ENCODE measurements around the gene PTTG1.
A peak's percentile ranks its signal among the peaks of the same experiment; 100 is the strongest.

PTTG1 gene

DNA sequence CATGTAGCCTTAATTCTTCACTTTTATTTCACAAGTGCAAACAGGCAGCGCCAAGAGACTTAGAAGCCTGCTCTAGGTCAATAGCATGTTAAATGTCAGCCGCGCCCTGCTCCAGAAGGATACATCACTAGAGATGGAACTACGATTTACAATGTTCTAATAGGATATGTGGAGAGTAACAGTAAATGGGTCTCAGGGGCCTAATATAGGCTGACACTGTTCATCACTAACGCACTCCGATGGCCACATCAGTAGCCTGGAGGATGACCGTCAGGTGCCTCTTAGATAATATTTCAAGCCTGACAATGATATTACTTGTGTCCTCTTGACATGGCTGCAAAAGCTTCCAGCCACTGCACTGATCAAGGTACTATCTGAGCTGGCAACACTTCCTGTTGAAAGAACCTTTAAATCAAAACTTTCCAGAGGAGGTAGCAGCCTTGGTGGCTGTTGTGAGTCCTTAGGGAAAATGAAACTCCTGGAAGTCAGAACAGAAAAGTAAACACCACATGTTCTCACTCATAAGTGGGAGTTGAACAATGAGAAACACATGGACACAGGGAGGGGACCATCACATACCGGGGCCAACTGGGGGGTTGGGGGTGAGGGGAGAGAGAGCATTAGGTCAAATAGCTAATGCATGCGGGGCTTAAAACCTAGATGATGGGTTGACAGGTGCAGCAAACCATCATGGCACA is 35.0 kb downstream of the PTTG1 start:
- DNase-seq, result no peak

DNA sequence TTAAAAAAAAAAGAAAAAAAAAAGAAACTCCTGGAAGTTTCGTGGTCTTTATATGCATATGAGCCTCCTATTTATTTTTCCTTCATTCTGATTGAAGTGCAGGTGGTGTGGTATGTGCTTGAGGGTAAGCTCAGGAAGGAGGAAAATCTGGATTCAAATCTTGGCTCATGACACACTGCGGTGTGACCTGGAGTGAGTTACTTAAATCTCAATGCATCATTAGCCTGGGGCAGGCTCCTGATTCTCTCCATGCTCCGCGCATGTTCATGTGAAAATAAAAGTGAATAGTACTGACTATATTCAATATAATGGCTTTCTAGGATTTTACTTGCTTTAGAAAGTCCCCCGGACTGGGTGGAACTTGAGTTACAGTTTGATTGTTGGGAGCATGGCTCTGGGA is 35.6 kb downstream of the PTTG1 start:
- DNase-seq, result no peak

DNA sequence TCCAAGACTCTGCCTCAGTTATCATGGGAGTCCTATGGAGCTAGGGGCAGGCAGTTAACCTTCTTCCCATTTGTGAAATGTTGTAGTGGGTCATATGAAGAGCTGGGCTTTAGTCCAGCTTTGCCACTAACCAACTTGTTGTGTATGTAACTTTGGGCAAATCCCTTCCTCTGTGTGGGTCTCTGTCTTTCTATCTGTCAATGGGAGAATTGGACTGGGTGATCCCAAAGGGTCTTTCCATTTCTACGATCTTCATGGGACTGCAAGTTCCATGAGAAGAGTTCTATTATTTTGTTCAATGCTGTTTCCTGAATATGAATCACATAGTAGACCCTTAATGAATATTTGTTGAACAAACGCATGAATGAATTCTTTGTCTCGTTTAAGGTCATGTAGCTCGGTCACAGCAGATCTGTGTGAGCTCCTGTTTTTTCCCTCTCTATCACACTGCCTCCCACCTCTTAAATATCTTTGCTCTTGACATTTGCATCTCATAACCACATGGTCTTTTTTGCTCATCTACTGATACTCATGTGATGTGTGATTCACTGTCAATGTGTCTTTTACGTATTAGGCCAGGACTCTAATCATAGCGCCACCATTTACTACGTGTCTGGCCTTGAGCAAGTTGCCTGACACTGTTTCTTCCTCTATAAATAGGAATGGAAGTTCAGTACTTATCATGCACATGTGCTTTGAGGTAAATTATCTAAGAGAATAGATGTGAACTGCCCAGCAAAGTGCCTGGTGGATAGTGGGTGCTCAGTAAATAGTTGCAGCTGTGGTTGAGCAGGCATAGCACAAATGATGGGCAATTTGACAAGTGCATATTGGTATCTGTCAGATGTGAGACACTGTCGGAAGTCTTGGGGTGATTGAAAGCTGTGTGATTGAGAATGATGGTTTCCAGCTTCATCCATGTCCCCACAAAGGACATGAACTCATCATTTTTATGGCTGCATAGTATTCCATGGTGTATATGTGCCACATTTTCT is 37.4 kb downstream of the PTTG1 start:
- no peak for DNase-seq

DNA sequence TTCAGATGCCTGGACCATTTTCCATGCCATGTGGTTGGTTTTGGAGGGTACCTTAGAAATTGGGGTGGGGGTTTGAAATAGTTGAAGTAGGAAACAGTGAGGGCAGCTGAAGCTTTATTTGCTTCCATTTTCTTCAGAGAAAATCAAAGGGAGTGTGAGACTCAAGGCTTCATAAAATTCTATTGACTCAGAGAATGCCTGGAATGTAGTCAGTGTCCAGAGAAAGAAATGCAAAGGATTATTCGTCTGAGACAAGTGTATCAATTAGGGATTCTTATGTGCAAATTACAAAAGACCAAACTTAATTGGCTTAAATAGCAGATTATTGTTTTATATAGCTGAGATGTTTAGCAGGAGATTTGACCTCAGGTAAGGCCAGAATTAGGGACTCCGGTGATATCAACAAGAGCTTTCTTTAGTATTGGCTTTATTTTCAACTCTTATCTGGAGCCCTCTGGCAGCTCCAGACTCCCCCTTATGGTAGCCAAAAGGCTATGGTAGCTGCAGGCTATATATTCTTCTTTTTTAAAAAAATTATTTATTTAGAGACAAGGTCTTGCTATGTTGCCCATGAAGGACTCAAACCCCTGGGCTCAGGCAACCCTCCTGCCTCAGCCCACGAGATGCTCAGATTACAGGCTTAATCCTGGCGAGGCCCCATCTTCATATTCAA is 38.9 kb downstream of the PTTG1 start:
- no peak for DNase-seq

DNA sequence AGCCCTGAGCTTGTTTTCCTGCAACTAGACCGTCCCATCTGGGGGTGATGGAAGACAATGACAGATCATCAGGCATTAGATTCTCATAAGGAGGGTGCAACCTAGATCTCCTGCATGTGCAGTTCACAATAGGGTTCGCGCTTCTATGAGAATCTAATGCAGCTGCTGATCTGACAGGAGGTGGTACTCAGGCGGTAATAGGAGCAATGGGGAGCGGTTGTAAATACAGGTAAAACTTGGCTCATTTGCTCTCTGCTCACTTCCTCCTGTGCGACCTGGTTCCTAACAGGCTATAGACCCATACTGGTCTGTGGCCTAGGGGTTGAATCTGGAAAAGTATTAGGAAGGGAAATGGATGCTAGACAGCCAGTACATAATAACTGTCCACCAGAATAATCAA is 39.7 kb downstream of the PTTG1 start:
- no peak for DNase-seq

DNA sequence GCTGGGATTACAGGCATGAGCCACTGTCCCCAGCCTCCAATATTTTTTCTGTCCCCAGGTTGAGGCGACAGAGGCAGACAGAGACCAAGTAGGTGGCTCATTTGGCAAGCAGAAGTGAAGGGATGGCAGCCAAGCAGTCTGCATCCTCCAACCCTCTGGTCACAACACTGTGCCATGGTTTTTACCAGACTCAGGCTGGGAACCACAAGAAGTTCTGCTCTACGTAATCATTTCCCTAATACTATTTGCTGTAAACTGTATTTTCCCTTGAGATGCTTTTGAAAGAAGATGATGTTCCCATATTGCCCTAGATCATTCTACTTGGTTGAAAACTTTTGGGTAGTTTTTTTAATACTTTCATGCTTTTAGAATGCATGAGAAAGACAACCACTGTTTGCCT is 40.5 kb downstream of the PTTG1 start:
- DNase-seq, result no peak

DNA sequence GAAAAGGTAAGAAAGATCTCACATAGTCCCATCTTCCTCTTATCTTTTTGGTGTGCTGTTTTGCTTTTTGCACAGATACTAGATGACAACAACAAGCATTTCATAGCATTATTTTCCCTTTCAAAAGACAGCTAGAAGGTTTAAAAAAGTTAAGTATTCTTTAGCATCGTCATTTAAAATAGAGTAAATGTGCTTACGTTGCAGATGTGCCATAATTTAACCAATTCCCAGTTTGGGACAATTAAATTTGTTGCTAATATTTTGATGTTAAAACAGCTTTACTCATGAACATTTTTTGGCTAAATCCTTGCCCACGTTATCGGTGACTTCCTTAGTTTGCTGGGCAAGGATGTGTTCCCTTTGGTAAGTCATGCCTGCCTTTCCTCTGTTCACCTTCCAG is 41.6 kb downstream of the PTTG1 start:
- no peak for DNase-seq

DNA sequence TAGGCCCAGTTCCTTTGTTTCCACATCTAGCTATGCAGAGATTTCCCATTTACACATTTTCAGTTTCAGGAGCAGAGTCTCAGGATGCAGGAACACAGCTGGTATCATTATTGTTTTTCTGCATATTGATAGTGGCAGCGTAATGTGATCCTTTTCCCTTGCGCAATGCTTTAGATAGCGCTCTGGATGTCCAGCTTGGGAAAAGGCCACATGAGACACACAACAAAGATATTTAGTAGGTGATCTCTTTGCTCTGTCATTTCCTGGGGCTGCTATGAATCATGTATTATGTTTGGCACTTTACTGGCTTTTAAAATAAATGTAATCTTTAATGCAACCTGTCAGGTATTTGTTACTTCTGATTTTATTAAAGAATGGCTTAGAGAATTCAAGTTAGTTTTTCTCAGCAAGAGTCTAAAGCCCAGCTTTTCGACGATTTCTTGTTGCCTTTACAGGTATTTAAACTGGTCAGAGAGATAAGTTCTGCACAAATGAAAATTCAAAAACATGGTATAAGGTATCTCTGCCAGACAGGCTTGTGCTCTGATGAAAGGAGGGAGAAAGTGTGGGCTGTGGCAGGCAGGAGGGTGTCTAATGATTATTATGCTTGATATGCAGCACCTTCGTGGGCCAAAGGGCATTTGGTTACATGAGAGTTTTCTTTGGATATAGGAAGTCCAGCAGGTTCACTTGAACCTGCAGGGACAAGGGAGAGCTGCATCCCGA is 42.2 kb downstream of the PTTG1 start:
- DNase-seq, result no peak

DNA sequence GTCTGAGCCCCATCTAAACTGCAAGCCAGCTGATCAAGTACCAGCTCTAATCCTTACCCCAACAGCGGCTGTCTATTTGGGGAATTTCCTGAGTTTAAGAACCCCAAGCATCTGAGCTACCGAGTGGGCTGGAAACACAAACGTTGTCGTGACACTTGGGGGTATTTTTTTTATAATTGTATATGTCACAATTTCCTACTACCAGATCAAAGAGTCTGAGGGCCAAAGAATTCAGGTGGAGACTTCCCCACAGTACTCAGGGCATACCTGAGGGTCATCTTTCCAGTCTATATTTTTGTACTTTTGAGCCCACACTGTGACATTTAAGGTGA is 42.8 kb downstream of the PTTG1 start:
- no peak for DNase-seq

DNA sequence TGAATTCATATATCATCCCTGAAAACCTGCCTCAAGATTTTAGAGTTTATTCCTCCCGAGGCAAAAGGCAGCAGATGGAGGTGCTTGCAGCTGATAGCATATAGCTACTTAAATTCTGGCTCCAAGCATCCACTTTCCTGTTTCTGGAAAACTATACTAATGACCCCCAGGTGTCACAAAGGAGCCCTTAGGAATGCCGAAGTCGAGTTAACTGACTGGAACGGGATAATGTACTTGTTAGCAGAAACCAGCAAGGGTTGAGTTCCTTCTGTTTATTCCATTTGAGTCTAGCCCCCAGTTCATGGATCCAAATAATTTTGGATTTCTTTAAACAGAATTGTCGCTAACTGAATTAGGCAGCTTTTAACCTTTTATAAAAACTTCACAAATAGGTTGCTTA is 44.5 kb downstream of the PTTG1 start:
- no peak for DNase-seq

DNA sequence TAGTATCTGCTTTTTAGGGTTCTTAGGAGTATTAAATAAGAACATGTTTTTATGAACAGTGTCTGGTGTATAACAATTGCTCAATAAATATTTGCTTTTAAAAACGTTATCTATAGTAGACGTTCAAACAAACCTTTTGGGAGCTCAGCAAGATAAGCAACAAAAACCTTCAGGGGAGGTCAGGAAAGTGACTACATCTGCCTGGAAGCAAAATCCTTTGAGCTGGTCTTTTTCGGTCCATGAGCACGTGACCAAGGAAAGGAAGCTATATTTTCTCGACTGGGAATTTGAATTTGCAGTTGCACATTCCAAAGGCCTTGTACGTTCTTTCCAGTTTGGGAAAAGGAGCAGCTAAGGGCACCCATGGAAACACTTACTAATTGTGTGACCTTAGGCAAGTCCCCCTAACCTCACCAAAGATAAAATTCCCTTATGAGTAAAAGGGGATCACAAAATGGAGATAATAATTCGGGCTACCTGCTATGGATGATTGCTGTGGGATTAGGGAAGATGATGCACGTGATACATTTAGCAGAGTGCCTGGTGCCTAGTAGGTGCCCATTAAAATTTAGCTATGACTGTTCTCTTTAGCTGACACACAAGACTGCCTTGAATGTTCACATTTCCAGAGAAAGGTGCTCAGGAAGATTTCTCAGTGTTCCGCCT is 45.4 kb downstream of the PTTG1 start:
- DNase-seq, result no peak

DNA sequence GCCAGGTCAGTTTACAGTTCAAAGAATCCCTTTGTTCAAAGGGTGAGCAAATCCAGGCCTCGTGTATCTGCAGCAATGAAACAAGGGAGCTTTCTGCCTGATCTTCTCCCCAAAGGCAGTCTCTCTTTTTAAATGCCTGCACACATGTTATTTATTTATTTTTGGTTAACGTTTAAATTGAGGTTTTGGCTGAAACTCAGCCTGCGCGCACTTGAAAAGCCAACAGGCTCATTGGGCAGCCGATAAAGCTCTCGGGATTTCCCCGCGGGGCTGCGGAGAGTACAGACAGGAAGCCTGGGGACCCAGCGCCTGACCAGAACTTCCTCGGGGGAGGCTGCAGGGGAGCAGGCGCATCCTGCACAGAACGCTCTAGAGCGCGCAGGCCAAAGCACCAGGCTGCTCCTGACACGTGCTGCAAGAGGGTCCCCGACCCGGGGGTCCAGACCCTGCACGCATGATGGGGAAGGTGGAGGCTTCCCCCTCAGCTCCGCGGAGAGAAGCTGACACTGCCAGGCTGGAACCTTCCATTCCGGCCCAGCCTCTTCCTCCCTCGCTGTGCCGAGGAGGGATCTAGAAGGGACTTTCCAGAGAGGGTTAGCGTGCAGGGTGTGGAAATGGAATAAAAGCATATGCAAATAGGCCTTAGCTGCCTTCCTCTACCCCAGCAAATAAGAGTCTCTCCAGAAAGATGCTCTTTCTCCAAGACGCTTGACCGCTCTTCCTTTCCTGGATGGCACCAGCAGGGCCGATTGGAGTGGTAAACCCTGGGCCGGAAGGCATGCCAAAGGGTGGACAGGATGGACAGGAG is 46.1 kb downstream of the PTTG1 start:
- DNase-seq, result peak; percentile 77

DNA sequence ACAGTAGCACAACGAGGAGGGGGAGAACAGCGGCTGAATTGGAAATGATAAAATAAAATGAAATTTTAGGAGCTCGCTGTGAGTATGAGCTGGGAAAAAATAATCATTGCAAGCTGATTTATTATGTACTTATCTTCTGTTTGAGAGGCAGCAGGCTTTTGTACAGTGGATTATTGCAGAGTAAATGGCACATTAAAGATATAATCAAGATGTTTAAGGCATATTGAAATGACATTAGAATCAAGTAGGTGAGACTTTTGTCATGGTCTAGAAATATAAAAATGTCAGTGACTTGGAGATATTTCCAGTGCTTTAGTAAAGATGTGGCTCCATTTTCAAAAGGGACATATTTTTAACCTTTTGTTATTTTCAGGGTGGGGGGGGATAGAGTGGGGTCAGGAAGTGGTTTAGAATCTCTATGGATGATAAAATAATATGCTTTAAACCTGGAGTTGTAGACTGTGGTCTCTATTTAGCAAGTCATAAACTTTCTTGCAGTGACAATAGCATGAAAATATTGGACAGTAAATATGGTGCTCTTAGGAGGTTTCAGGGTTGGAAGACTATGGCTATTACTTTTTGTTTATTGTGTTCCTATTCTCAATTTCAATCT is 46.8 kb downstream of the PTTG1 start:
- DNase-seq, result no peak

DNA sequence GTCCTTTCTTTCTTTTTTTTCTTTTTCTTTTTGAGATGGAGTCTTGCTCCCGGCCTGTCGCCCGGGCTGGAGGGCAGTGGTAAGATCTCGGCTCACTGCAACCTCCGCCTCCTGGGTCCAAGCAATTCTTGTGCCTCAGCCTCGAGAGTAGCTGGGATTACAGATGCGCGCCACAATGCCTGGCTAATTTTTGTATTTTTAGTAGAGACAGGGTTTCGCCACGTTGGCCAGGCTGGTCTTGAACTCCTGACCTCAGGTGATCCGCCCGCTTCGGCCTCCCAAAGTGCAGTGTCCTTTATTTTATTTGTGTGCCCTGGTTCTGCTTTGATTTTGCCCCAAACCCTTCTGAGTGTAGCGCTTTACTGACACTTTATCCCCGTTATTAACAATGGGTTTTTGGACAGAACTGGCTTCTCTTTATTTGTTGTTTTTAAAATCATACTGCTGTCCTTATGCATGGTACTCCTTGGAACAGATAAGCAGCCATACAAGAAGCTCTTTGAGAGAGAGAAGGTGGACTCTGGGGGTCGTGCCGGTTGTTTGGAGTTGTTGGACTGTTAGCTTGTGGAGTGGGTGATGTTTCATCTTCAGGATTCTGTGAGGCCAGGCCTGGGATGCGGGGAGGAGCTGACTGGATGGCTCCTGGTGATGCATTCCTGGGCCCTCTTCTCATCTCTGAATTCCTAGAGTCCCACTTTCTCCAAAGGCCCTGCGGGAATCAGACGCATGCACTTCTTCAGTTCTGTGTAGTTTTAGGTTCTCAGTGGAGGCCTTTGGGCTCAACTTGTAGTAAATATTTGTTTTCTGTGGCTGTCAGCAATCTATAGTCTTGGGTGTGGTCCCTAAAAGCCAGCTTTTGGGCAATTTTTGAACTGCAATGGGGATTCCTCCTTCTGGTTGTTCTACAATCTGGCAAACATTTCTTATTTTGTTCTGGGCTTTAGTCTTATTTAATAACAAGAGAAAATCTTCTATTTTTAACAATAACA is 47.8 kb downstream of the PTTG1 start:
- DNase-seq, result no peak

DNA sequence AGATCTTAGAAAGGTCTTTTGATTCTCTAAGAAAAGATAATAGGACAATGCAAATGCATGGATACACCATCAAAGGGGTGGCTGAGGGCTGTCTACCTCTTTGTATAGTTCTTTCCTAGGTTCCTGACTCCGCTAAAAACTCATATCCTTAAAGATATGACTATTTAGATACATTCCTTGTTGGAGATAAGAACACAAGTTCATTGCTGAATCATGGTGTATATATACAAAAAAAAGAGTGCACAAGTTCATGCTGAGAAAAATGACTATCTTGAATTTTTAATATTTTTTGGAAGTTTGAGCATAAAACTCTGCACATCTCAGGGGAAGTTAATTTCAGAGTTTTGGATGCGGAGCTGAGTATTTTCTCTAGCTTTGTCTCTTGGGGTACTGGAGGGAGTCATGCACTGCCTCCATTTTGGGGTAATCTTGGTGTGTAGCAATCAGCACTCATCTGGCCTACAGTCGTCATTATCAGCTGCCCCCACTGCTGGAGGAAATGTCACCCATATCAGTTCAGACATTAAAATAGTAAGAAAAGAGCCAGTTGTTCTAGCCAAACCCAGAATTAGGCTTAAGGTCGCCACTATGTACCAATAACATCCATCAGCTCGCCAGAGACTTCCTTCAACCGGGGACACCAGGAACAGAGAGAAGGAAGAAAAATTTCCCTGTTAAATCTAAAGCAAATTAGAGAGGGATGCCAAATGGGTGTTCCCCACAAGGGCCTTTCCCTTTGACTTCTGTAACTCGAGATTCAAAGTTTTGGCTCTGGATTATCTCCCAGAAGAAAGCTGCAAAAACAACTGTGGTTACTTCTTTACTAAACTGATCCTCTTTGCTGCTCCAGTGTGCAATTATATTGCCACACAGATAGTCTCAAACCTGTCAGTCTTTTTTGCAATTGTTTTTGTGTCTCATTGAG is 49.0 kb downstream of the PTTG1 start:
- DNase-seq, result no peak

DNA sequence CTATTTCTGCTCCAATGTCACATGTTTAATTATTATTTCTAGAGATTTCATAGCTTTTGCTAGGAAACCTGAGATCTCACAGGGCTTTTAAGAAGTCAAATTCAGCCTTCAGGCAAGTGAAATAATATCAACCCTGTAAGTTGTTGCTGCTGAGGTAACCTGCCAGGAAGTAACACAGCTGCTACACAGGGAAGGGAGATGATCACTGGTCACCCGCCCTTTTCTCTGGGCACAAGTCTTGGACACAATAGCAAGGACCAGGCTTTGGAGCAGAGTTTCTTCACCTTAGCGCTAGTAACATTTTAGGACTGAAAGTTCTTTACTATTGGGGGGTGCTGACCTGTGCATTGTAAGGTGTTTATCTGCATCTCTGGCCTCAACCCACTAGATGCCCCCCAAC is 50.1 kb downstream of the PTTG1 start:
- DNase-seq, result no peak

DNA sequence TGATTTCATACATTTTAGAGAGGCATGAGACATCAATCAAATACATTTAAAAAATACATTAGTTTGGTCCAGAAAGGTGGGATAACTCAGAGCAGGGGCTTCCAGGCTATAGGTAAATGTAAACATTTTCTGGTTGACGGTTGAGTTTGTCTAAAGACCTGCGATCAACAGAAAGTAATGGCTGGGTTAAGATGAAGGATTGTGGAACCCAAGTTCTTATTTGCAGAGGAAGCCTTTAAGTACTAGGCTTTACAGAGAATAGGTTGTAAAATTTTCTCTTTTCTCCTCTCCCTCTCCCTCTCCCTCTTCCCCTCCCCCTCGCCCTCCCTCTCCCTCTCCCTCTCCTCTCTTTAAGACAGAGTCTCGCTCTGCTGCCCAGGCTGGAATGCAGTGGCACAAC is 50.8 kb downstream of the PTTG1 start:
- DNase-seq, result no peak

DNA sequence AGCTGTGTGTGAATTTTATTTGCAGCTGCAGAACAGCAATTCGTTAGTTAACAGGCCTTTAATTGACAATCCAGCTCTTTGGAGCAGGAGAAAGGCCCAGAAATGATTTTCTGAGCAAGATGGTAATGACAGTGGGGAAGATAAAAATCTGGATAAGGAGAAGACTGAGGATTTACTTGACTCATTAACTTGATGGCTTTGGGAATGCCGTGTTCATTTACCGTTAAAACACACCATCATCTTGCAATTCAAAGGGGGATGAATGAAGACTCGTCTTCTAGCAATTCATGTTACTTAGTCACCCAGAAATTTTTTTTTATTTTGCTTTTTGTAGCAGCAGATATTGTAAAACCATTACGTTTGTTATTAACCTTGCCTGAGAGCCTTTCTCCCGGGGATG is 52.0 kb downstream of the PTTG1 start:
- no peak for DNase-seq

DNA sequence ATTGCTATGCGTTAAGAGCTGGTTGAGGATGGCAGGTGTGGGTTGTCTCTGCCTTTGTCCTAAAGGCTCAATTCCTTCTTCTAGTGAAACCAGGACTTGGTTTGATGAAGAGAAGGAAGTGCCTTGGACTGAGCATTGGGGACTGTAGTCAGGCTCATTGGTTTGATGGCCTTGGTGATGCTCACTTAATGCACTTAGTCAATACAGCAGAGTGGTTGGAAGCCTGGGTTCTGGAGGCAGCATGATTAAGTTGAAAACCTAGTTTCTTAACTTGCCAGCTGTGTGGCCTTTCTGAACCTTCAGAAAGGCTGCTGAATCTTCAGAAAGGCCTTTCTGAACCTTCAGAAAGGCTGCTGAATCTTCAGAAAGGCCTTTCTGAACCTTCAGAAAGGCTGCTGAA is 52.4 kb downstream of the PTTG1 start:
- DNase-seq, result no peak
